Smooth muscle cell of the brain vasculature (primary cell): ENCODE results near the gene EBF4.

ENCODE experiments used
- DNase-seq: peaks from one replicate; pipeline ENCODE4 v3.0.0-alpha.2; 2012; ENCODE audit warnings: low read depth, low spot score

EBF4 gene

DNA sequence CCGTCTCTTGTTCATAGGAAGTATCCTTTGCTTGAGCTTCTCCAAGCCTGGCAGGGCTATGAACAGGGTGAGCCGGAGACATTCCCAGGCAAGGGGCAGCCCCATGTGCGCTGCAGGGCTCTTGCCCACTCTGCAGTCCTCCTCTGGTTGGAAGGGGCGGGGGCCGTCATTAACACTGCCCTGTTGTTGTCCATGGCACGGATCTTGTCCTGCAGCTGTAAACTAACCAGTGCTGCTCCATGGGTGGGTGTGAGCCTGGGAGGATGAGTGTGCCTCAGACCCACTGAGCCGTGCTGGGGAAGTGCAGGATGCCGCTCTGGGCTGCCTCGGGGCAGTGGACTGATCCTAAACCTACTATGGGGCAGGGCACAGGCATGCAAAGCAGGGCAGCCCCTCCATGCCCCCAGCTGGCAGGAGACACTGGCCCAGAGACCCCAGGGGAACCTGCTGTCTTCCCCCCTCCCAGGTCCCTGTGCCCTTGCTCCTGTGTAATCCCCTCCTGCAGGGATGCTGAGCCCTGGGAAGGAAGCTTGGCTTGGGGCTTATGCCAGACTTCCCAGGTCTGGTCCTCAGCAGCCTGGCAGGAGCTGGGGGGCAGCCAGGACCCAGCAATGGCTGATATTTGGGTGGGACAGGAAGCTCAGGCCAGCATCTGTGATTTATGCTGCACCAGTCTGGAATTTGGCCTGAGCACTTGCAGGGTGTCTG, 8.5 kb downstream of the EBF4 start:
- no peak for DNase-seq

DNA sequence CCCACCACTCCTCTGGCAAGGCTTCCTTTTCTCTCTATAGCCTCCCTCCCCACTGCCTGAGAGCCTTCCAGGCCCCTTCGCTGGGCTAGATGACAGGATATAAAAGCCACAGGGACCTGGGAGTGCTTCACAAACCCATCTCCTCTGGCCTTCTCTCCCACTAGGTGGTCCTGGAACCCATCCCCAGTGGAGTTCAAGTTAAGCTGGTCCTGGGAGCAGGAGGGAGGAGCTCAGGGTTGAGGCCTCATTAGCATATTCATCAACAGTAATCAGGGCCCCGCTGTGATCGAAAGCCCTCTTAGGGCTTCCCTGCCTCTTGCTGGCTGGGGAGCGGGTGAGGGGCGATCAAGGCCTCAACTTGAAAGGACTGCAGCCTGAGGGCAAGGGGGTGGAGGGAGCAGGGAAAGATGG, 9.1 kb downstream of the EBF4 start:
- DNase-seq = no peak

DNA sequence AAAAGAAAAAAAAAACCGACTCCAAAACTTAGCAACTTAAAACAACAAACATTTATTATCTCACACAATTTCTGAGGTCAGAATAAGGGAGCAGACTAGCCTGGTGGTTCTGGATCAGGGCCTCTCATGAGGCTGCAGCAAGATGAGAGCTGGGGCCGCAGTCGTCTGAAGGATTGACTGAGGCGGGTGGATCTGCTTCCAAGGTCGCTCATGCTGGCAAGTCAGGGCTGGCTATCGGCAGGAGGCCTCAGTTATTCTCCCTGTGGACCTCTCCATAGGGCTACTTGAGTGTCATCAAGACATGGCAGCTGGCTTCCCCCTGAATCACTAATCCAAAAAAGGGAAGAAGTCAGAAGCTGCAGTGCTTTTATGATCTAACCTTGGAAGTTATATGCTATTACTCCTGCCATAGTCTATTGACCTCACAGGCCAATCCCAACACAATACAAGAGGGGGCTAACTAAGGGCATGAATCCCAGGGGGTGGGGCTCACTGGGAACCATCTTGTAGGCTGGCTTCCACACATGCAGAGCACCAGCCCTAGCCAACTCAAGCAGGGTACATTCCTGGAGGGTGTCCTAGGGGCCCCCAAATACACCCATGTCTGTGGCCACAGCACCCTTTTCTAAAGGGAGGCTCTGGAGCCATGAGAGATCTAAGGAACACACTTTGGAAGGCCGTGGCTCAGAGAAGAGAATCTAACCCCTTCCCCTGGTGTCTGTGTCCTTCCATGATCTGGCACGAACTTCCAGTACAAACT, 11.3 kb downstream of the EBF4 start:
- DNase-seq = no peak

DNA sequence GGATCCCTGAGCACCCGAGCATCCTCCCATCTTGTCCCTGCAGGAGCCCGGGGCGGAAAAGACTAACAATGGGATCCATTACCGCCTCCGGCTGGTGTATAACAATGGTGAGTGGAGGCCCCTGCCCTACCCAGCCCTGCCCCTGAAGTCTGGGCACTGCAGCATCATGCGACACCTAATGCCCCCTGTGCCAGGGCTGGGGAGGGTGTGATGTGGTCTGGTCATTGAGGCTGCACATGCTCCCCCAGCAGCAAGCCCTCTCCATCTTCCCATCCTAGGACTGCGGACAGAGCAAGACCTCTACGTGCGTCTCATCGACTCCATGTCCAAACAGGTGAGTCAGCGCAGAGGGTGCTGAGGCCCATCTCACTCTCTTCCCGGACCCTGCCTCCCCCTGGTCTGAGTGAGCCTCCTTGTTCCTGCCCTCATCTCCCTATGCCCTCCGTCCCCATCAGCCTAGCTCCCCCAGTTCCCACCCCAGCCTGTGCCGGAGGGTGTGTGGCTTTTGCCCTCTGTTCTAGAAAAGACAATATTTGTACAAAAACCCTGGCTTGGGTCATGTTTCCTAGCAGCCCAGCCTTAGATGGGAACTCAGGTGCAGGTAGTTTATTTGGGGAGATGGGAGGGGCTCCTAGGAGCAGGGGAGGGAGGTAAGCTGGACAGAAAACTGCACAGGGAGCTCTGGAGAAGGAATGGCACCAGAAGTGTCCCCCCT, 13.5 kb downstream of the EBF4 start:
- no peak for DNase-seq

DNA sequence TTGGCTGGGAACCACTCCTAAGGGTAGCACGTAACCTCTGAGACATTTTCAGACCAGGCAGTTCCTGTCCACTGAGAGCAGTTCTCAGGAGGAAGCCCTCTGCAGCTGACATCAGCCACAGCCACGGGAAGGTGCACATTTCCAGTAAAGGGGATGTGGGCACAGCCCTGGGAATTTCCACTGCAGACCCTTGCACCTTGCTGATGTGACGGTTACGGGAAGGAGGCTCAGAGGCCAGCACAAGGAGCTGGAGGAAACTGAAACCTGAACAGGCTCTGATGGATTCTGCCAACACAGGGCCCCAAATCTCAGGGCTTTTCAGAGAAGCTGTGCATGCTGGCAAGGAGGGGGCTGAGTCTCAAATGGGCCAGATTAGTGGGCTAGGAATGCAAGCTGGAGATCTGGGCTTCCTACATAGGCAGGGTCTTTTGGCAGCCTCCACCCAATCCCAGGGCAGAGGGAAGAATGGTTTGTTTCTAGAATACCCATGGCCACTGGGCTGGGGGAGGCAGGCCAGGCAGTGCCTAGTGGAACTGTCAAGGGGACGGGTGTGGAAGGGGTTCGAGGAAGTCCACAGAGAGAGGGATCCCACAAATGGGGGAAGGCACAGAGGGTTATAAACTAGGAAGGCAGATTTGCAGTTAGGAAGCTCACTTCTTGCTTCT, 14.2 kb downstream of the EBF4 start:
- DNase-seq = no peak

DNA sequence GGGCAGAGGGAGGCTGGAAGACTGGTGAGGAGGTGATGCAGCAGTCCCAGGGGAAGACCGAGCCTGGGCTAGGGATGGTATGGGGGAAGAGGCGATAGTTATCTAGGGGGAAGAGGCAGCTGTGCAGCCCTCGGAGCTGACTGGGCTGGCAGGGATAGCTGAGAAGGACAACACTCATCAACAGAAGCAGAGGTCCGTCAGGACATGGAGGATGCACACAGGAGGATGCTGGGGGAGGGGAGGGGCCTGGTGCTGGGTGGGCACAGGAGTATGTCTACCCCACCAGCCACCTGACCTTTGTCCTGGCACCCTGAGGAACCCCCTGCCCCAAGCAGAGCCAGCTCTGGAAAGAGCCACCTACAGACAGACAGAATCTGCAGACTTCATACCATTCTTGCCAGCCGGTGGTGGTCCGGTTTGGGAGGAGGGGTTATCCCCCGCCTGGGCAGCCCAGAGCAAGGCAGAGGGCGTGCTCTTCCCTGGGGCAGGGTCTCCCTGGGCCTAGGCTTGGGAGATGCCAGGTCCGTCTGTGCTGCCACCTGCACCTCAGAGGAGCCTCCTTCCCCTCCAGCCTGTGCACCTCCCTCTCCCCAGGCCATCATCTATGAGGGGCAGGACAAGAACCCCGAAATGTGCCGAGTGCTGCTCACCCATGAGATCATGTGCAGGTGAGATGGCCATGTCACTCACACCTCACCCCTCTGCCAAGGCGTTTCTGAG, 14.9 kb downstream of the EBF4 start:
- DNase-seq = no peak

DNA sequence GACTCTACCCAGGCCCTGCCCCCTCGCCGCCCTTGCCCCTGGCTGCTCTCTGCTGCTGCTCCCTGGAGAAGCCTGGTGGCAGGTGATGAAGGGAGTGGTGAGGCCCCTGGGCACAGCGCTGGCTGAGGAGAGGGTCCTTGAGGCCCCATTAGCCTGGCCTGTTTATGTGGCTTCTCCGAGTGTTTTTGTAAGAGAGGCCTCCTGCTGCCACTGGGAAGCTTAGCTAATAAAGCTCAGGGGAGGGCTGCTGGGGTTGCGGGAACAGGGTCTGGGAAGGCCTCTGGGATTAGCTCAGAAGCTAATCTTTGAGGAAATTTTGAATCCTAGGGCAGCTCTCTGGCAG, 15.5 kb downstream of the EBF4 start:
- DNase-seq = no peak

DNA sequence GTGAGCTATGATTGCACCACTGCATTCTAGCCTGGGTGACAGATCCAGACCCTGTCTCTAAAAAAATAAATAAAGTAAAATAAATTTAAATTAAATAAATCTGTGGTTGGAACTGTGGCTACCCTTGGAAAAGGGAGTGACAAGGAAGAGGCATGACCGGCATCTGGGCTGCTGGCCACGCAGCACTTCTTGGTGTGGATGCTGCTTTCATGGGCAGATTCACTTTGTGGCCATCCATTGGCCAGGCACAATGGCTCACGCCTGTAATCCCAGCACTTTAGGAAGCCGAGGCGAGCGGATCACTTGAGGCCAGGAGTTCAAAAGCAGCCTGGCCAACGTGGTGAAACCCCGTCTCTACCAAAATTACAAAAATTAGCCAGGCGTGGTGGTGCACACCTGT, 16.1 kb downstream of the EBF4 start:
- no peak for DNase-seq

DNA sequence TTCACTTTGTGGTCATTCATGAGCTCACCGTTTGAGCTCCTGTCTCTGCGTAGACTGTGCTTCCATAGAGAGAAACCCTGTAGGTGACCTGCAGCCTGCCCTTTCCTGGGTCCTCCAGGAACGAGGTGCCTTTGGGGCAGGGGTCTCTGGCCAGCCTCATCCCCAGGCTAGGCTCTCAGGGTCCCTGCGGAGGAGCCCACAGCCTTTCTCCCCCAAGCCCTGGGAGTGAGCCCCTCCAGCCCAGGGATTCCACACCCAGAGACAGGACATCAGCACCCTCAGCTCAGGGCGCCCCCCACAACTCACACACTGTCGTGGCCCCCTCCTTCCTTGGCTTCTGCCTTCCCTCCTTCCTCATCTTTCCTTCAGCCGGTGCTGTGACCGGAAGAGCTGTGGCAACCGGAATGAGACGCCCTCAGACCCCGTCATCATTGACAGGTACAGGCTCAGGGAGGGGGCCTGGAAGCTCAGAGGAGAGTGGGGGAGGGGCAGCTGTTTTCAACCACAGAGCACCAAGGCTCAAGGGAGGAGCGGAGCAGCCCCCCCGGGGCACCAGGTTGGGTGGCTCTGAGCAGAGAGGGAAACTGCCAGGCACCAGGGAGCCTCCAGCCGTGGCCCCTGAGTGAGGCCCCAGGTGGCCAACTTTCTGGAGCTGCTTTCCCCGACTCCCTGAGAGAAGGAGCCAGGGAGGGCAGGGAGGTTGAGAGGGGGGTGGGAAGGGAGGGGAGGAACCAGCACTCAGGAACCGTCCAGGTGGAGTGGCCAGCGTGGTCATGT, 16.8 kb downstream of the EBF4 start:
- no peak for DNase-seq

DNA sequence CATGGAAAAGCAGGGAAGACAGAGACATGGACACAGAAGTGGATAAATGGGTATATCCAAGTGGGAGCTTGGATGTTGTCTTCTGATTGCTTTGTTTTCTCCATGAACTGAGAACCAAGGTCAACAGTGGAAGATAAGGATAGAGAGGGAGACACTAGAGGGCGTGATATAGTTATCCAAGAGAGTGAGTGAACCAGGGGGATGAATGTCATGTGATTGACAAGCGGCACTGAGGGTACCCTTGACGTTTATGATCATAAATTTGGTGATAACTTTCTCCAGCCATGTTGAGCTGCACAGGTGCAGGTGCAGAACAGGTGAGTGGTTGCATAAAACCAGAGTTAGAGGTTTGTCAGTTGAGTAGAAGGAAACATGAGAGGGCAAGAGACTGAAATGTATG, 20.7 kb downstream of the EBF4 start:
- no peak for DNase-seq

DNA sequence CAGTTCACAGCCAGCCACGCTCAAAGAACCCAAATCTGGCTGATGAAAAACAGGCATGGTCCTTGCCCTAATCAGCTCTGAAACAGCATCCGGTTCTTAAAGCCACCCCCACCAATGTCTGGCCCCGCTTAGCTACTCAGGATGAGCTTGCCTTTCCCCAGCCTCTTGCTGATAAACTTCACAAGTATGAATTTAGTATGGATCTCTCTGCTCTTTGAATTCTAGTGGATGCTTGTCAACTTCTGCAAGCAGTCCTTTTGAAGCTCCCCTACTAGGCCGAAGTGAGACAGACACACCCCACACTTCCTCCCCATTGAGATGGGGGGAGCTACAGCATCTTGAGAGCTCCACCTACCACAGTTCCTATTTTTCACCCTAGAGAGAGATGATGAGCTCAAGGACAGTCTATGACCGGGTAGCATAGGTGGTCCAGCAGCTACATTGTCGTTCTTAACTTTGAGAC, 36.7 kb downstream of the EBF4 start:
- no peak for DNase-seq

DNA sequence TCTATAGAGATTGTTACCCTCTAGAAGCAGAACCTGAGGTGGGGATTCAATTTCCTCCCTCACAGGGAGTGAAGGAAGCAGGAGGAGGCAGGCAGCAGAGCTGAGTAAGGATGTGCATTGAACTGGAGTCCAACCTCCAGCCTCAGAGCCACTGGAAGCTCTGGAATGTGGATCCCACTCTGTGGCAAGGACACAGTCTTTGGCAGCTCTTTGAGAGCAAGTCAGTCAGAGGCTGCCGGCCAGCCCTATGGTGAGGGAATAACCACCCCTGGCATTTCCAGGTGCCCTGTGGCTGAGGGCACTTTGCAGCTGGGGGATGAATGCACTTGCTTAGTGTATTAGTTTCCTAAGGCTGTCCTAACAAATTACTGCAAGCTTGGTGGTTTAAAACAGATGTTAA, 37.2 kb downstream of the EBF4 start:
- no peak for DNase-seq

DNA sequence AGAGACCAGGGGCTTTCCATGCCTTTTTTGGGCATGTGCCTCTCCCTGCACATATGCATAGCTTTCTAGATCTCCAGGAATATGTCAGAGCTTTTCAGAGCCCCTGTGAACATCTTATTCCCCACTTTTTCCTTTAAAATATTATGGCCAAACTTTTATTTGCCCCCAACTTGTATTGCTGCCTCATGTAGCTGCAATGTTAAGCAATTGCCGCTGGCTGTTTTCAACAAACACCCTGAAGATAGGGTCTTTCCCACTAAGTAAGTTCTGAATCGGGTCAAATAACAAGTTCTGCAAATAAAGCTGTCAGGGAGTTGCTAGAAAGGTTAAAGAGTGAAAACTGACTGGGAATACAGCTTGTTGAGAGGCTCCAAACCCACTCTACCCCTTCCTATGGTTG, 42.3 kb downstream of the EBF4 start:
- DNase-seq = no peak

DNA sequence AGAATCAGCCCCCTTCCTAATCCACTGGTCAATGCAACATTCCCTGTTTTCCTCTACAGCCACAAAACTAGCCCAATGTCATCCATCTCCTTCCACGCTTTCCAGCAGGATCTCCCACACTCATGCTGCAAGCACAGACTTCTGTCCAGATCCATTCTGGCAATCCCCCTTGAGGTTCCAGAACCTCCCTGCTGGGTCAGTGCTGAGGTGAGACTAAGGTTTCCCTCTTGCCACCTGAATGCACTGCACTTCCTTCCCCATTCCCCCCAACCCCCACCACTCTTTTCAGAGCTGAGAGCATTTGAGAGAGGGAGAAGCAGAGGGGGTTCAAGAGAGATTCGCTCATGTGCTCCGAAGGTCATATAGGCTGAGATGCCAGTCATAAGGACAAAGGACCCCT, 43.9 kb downstream of the EBF4 start:
- no peak for DNase-seq

DNA sequence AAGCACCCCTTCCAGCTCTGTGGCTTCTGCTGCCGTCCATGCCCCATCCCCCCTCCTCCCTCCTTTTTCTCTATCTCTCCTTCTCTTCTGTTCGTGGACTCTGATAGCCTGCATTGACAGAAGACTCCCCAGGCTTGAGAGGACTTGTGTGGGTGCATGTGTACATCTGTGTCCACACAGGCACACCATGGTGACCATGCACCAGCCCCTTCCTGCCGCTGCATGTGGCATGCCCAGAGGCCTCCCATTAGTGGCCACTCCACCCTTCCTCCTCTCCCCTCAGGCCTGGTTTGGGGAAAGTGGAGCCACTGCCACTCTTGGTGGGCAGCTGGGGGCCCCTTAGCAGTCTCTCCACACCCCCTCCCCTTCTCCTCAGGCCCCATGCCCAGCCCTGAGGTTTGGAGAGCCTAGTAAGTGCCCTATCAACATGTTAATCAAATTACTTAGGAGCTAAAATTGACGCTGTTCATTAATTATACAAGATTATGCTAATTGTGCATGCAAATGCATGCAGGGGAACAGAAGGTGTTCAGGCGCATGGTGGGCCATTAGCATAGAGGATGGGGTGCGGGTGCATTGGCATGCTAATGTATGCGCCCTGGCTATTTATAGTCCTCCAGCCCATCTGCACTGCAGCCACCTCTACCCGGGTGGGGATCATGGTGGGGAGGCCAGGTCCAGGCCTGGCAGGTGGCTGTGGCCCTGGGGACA, 45.9 kb downstream of the EBF4 start:
- DNase-seq = no peak

DNA sequence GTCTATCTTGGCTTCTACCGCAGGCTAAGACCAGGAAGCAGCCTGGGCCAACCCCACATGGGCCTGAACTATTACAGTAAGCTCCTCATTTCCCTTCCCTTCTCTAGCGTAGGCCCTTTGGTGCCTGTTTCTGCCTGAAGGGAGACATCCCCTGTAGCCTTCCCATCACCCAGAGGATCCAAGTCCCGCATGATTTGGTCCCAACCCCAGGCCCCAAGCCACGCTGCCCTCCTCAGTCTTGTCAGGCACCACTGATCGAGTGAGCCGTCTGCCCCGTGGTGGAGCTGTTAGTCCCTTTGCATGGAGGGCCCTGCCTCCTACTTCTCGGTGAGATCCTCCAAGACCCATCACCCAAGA, 46.4 kb downstream of the EBF4 start:
- DNase-seq = no peak

DNA sequence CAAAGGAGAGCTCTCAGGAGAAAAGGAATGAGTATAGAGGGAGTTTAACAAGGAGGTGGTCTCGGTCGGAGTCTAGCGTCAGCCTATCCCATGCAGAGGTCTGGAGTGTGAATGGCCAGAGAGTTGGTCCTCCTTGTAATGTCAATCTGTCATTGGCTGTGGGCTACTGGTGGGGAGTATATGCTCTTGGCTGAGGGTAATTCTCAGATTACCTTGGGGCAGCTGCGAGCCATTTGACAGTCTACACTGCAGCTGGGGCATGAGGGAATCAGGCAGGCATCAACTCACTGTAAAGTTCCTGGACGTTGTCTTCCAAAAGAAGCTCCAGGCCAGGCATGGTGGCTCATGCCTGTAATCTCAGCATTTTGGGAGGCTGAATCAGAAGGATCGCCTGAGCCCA, 48.1 kb downstream of the EBF4 start:
- DNase-seq = no peak

DNA sequence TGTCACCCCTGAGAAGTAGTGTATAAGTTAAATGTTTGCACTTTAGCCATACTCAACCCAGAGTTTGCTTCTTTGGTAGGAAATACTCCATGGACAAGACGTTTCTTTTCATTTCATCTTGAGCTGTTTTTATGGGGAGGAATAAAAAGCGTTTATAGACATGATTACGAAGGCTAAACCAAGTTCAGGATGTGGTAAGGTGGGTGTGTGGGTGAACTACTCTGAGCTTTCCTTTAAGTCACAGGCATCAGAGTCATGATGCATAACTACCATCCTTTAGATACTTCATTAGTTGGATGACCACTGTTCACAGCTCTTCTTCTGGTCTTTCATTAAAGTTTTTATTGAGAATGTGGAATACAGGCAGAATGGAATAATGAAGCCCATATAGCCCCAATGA, 48.9 kb downstream of the EBF4 start:
- DNase-seq = no peak

DNA sequence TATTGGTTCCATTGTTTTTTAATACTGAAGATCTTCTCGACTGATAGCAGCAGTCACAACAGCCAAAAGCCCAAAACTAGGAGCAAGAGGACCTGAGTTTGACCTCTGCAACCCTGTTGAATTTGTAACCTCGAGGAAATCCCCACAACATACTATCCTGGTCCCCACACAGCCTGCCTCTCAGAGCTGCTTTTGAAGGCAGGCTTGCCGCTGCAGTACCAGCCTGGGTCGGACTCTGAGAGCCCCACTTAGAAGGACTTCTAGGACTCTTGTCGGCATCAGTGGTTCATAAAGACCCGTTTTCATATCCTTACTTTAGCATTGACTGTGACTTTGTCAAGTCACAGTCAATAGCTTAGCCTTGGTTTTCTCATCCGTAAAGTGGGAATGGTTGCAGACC, 49.3 kb downstream of the EBF4 start:
- DNase-seq = no peak

DNA sequence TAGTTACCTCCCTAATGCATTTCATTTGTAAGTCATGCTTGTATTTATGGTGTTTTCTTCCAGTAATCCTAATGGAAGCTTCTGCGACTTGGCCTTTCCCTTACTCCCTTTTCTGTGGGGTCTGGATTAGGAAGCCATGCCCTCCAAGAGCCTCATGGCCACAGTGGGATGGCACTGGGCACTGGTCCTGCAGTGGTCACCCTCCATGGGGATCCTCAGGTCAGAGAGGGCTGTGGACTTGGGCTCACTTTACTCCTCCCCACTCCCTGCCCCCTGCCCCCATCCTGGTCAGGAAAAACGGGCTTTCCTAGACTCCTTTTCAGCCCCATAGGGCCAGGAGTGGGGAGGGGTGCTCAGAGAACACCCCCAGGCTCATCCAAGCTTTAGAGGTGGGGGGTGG, 49.9 kb downstream of the EBF4 start:
- no peak for DNase-seq
